ENCODE measurements around the gene IFI35. TPM values are rescaled to one million over a fixed set of nuclear protein-coding genes. Genes with fewer than 3 reads are reported as not detected.
"Not testable (repeated sequence)": the region's sequence is repeated elsewhere in the genome, so short reads cannot be mapped to it uniquely, and the experiment has no call there.

IFI35 gene
- total and polyA plus RNA-seq, 2 experiments from 2014 or later = 27.6 to 27.7 TPM

DNA sequence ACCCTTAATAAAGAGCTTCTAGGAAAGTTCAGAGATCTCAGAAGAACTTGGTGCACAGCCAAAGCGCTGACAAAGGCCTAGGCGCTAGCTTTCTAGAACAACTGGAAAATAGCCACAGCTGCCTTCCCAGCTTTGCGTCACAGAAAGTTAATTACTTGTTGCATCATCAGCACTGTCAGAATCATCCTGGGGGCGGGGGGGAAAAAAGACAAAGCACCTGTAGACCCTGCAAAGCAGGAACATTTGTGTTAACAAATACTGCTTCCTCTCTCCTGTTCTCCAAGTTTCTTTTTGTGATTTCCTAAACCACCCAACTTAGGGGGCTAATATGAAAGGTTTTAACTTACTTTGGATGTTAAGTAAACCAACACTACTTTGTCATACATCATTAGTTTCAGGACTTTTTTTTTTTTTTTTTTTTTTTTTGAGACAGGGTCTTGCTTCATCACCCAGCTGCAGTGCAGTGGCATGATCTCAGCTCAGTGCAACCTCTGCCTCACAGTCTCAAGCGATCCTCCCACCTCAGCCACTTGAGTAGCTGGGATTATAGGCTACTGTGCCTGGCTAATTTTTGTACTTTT, 37.5 kb upstream of the IFI35 start:
- Histone ChIP-seq H3K4me1 (ENCODE audit: insufficient read depth) (no peaks in the 10 kb centered on the region), H3F3A (ENCODE audit: insufficient read depth) (peaks cover 13% of the 10 kb centered on the region; the same call in 1 of the 2 replicates), H3K79me2 (ENCODE audit: insufficient read depth) (0 out of 2 replicates have a peak, but pooled peaks cover under 1% of the 10 kb centered on the region), H2AFZ (no peak overlapping the region), H3K9me3 (ENCODE audit: low read depth) (no peaks in the 10 kb centered on the region), H4K20me1 (ENCODE audit: insufficient read depth) (no peaks in the 10 kb centered on the region), H3K4me3 (no peak overlapping the region), H3K36me3 (ENCODE audit: low read depth) (no peaks in the 10 kb centered on the region), H3K9ac (no peak overlapping the region), H3K27me3 (replicated peaks; ENCODE audit: insufficient read depth) (no peaks in the 10 kb centered on the region), H3K27ac (no peak overlapping the region), H3K4me2 (ENCODE audit: unreplicated experiment) (no peak overlapping the region), H3K9me2 (ENCODE audit: insufficient read depth) (no peaks in the 10 kb centered on the region)
- WGBS, 2 experiments (ENCODE audit: low coverage in 1 of 2, low lambda C conversion rate in 2 of 2, missing lambda C conversion rate in 2 of 2) = 42 to 45% methylated on average over 5 of the region's 5 CpGs
- TF ChIP-seq EZH2phosphoT487 (IDR thresholded peaks at IDR 0.05; ENCODE audit: insufficient read depth, low read depth) = no peak
- TF ChIP-seq EZH2 (IDR thresholded peaks at IDR 0.05; ENCODE audit: insufficient read depth, poor library complexity, severe bottlenecking) = no peak
- in situ Hi-C loops (cut with MboI) = no loop called here
- DNase-seq = peak; percentile 51

DNA sequence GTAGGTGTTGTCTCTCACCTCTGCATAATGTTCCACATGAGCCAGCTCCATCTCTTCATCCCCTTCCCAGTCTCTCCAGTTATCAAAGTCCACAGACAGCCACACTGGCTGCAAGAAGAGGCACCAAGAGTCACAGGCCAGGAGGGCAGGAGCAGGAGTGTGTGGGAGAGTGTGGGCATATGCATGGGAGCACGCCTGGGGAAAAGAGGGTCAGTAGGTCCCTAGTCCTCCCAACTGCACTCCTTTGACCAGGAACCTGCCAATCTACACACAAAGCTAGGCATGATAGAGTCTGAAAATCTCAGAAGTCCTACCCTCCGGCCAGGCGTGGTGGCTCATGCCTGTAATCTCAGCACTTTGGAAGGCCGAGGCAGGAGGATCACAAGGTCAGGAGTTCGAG, 35.0 kb upstream of the IFI35 start:
- Histone ChIP-seq H3K27me3 (replicated peaks; ENCODE audit: insufficient read depth) (no peaks in the 10 kb centered on the region), H3K9me2 (ENCODE audit: insufficient read depth) (no peaks in the 10 kb centered on the region), H3K79me2 (ENCODE audit: insufficient read depth) (no peaks in the 10 kb centered on the region), H3K4me3 (no peak overlapping the region), H3K9me3 (ENCODE audit: low read depth) (no peaks in the 10 kb centered on the region), H3F3A (ENCODE audit: insufficient read depth) (peaks cover 13% of the 10 kb centered on the region; the same call in 1 of the 2 replicates), H2AFZ (no peak overlapping the region), H3K4me2 (ENCODE audit: unreplicated experiment) (no peak overlapping the region), H3K9ac (no peak overlapping the region), H3K36me3 (ENCODE audit: low read depth) (no peaks in the 10 kb centered on the region), H3K4me1 (ENCODE audit: insufficient read depth) (no peaks in the 10 kb centered on the region), H4K20me1 (ENCODE audit: insufficient read depth) (no peaks in the 10 kb centered on the region), H3K27ac (no peak overlapping the region)
- in situ Hi-C loops (cut with MboI) = no loop called here
- no peak for DNase-seq
- WGBS, 2 experiments (ENCODE audit: low coverage in 1 of 2, low lambda C conversion rate in 2 of 2, missing lambda C conversion rate in 2 of 2) = 73 to 75% methylated on average over 5 of the region's 5 CpGs
- no peak for TF ChIP-seq EZH2phosphoT487 (IDR thresholded peaks at IDR 0.05; ENCODE audit: insufficient read depth, low read depth)
- no peak for TF ChIP-seq EZH2 (IDR thresholded peaks at IDR 0.05; ENCODE audit: insufficient read depth, poor library complexity, severe bottlenecking)

GRCh38 chr17:42973323-42973722, 33.3 kb upstream of the IFI35 start:
- in situ Hi-C loops (cut with MboI); H2AFZ ChIP-seq: not testable (repeated sequence)
- WGBS, 2 experiments (ENCODE audit: low coverage in 1 of 2, low lambda C conversion rate in 2 of 2, missing lambda C conversion rate in 2 of 2) = 60 to 64% methylated on average over 5 to 7 of the region's 18 CpGs

GRCh38 chr17:42975265-42975664, 31.3 kb upstream of the IFI35 start:
- TF ChIP-seq EZH2 (IDR thresholded peaks at IDR 0.05; ENCODE audit: insufficient read depth, poor library complexity, severe bottlenecking) (no peak), EZH2phosphoT487 (IDR thresholded peaks at IDR 0.05; ENCODE audit: insufficient read depth, low read depth) (no peak)
- Histone ChIP-seq H3F3A (ENCODE audit: insufficient read depth) (no peaks in the 10 kb centered on the region), H3K4me1 (ENCODE audit: insufficient read depth) (peaks cover 5% of the 10 kb centered on the region; the same call in 1 of the 2 replicates), H4K20me1 (ENCODE audit: insufficient read depth) (no peaks in the 10 kb centered on the region), H3K9me2 (ENCODE audit: insufficient read depth) (no peaks in the 10 kb centered on the region), H2AFZ (no peak overlapping the region), H3K36me3 (ENCODE audit: low read depth) (no peaks in the 10 kb centered on the region), H3K27me3 (replicated peaks; ENCODE audit: insufficient read depth) (no peaks in the 10 kb centered on the region), H3K27ac (no peak overlapping the region), H3K4me2 (ENCODE audit: unreplicated experiment) (no peak overlapping the region), H3K79me2 (ENCODE audit: insufficient read depth) (0 out of 2 replicates have a peak, but pooled peaks cover 6% of the 10 kb centered on the region), H3K9me3 (ENCODE audit: low read depth) (no peaks in the 10 kb centered on the region), H3K4me3 (no peak overlapping the region), H3K9ac (no peak overlapping the region)
- DNase-seq = no peak
- WGBS, 2 experiments (ENCODE audit: low coverage in 1 of 2, low lambda C conversion rate in 2 of 2, missing lambda C conversion rate in 2 of 2) = 61 to 68% methylated on average over 2 of the region's 2 CpGs
- in situ Hi-C loops (cut with MboI) = no loop called here

More at GRCh38 chr17:42973323-42973722, 33.3 kb upstream of the IFI35 start:
- not testable (repeated sequence) for H3F3A ChIP-seq (ENCODE audit: insufficient read depth); H3K4me2 ChIP-seq (ENCODE audit: unreplicated experiment); H3K79me2 ChIP-seq (ENCODE audit: insufficient read depth); H3K9me2 ChIP-seq (ENCODE audit: insufficient read depth); H3K4me3 ChIP-seq; H3K36me3 ChIP-seq (ENCODE audit: low read depth); H3K9me3 ChIP-seq (ENCODE audit: low read depth); H3K4me1 ChIP-seq (ENCODE audit: insufficient read depth); H3K27ac ChIP-seq; DNase-seq; H4K20me1 ChIP-seq (ENCODE audit: insufficient read depth); H3K27me3 ChIP-seq (replicated peaks; ENCODE audit: insufficient read depth); H3K9ac ChIP-seq

- in situ Hi-C loops (cut with MboI) = not testable (repeated sequence)
Measured at GRCh38 chr17:42975701-42976100, 30.9 kb upstream of the IFI35 start.

More at GRCh38 chr17:42975701-42976100, 30.9 kb upstream of the IFI35 start:
- not testable (repeated sequence) for H3K9me2 ChIP-seq (ENCODE audit: insufficient read depth); H3K27ac ChIP-seq; DNase-seq; H3K9me3 ChIP-seq (ENCODE audit: low read depth); H3K4me3 ChIP-seq; H3K4me2 ChIP-seq (ENCODE audit: unreplicated experiment); H3K27me3 ChIP-seq (replicated peaks; ENCODE audit: insufficient read depth); H3K79me2 ChIP-seq (ENCODE audit: insufficient read depth); H3F3A ChIP-seq (ENCODE audit: insufficient read depth); H2AFZ ChIP-seq; H3K4me1 ChIP-seq (ENCODE audit: insufficient read depth); H3K36me3 ChIP-seq (ENCODE audit: low read depth); H3K9ac ChIP-seq; H4K20me1 ChIP-seq (ENCODE audit: insufficient read depth)
- 89% methylated on average over 16 of the region's 16 CpGs for WGBS, 2 experiments (ENCODE audit: low coverage in 1 of 2, low lambda C conversion rate in 2 of 2, missing lambda C conversion rate in 2 of 2)
